GM19324 (cell line): ENCODE results near the gene COL4A4.
"Not testable (repeated sequence)": the region's sequence is repeated elsewhere in the genome, so short reads cannot be mapped to it uniquely, and the experiment has no call there.

ENCODE experiments used
- ATAC-seq: cut with Tn5 transposase; IDR thresholded peaks from one replicate; pipeline ENCODE4 v1.9.1; 2021; ENCODE audit warnings: mild to moderate bottlenecking, moderate library complexity; ENCODE audit not compliant: unreplicated experiment, low FRiP score

Gene COL4A4

DNA sequence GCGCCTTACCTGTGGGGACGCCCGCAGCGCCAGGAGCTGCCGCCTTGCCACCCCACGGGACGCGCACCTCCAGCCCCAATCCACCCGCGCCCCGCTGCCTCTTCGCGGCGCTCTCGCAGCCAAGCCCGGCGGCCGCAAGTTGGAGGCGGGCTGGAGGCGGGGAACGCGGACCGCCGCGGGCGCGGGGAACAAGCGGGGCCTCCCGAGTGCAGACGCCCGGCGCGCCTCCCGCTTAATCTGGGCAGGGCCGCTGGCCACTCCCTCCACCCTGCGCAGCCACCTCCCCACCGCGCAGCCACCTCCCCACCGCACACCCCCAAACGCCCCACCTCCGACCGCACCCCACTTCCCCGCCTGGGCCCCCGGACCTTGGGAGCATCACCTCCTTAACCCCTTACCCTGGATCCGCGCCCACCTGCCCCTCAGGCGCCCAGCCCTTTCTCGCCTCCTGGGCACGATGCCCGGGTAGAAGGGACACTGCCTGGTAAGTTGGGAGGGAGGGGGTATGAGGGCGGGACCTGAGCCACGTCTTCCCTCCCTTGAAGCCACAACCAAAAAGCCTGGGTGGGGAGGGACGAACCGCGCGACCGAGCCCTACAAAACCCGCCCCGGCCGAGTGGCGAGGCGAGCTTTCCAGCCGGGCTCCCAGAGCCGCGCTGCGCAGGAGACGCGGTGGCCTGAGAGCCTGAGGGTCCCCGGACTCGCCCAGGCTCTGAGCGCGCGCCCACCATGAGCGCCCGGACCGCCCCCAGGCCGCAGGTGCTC lies at the start of gene COL4A4, which contains the start of gene COL4A3:
Gene COL4A4 (minus strand): TSS at position 208 of the 765 bp plus-strand sequence. CDS start 16,722 bp downstream, outside the sequence.
Gene COL4A3 (plus strand): TSS at position 627 of the 765 bp plus-strand sequence. CDS start 103 bp downstream, at position 730.
- ATAC-seq: peak; percentile 74

- no peak for ATAC-seq
These were observed 43.6 kb upstream of the COL4A4 start for GRCh38 chr2:227207573-227207972.

- no peak for ATAC-seq
These were observed 42.4 kb upstream of the COL4A4 start for GRCh38 chr2:227206406-227206805.

- no peak for ATAC-seq
These were observed 41.7 kb upstream of the COL4A4 start for GRCh38 chr2:227205701-227206100.

DNA sequence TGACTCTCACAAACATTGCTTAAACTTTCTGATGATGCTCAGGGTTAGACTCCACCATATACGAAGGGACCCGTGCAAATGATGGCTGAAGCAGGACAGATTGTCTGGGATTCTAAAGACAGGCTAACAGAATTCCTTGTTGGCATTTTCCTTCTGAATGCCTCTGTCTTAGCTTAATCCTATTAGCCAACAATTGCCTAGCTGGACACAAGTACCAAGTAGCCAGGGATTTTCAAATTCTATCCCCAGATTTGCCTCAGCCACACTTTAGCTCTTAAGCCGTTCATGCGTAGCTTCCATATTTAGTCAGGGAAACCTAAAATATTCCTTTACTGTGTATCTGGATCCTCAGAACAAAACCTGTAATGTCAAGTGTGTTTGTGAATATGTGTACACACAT lies 40.4 kb upstream of the COL4A4 start:
- no peak for ATAC-seq

DNA sequence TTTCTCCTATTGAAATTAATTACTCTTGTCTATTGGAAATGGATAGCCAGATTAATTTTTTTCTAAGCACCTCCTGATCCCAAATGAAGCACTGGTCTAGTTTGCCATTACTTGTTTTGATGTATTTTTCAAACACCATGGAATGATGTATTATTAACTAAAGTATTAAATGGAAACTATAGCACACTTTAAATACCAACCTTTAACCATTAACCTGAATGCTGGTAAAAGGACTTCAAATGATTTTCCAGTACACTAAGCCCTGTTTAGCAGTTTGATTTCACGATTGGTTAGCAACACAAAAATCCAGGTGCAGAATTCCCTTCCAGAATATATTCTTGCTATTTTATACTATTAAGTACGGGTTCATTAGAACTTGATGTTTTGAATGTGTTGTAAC lies 37.8 kb upstream of the COL4A4 start:
- ATAC-seq: no peak

GRCh38 chr2:227198866-227199265 lies 34.9 kb upstream of the COL4A4 start:
- ATAC-seq: no peak

- ATAC-seq: no peak
These were observed 30.2 kb upstream of the COL4A4 start for GRCh38 chr2:227194219-227194618.

GRCh38 chr2:227192491-227192890 lies 28.5 kb upstream of the COL4A4 start:
- no peak for ATAC-seq

DNA sequence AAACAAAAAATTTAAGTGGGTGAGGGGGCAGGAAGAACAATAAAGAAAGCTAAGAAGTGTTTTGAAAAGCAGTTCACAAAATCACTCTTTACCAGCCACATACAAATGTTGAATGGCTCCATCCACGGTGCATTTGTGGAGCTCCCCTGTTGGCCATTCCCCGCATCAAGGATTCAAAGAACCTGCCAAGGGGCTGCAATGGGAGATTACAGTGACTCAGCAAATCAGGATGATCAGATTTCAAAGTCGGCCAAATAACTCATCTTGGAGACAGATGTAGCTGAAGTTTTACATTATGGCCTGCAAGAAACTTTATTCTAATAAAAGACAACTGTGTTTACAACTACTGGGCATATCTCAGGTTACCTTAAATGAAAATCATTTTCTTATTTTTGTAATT lies 27.4 kb upstream of the COL4A4 start:
- no peak for ATAC-seq

GRCh38 chr2:227188292-227188691 lies 24.3 kb upstream of the COL4A4 start:
- ATAC-seq: peak; percentile 55

DNA sequence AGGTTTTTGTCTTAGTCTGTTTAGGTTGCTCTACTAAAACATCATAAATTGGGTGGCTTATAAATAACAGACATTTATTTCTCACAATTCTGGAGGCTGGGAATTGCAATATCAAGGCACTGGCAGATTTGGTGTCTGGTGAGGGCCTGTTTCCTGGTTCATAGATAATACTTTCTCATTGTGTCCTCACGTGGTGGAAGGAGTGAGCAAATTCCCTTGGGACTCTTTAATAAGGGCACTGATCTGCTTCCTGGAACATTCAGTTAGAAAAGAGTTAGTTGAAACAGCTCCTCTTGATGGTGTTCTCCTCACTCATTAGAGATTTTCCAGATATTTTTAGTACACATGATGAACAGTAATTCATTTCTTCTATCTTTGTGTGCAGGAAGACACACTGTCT lies 22.7 kb upstream of the COL4A4 start:
- no peak for ATAC-seq

DNA sequence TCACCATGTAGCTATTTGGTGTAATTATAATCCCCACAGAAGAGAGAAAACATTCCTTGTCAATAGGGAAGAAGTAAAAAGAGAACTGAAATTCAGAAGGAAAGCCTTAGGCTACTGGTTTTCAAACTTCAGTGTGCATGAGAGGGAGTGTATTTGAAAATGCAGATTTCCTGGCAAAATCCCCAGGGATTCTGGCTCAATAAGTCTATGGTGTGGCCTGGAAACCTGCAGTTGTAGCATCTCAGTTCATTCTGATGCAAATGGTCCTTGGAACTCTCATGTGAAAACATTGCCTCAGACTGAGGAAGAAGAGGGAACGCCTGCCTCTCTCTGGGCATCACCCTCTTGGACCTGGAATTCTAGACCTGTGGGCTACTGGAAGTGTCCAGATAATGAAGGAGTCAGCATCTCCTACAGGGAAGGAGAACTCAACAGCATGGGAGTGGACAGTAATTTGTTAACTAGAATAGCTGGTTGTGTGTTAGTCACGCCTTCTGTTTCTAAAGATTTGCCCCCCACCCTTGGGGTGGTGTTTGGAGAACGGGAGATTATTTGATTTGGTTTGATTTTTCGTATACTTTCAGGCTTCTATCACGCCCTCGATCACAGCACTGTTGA lies 21.7 kb upstream of the COL4A4 start:
- ATAC-seq: no peak

DNA sequence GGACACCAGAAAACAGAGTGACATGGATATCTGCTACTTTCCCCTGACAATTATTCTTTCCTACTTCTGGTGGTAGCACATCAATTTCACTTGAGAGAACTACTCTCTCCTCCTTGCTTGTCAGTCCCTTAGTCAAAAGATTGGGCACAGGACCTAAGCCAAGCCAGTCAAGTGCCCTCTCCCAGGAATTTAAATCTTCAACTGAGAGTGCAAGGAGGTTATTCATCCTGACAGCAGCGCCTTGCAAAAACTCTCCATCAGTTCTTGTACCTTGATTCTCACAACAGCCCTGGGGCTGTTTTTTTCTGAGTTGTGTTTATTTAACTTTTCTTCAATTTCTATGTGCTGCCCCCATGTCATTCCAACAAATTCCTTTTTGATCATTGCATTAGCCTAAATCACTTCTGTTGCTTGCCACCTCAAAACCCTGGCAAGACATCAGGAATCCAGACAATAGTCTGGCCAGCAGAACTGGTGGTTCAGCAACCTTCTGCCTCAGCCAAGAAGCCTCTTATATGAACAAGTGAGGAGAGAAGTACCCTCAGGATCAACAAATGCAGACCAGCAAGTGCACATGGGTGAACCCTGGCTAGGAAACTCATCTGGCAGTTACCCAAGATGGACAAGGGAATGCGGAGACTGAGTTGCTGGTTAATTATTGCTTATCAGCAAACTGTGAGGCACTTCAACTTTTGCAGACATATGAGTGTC lies 19.8 kb upstream of the COL4A4 start:
- ATAC-seq: no peak

DNA sequence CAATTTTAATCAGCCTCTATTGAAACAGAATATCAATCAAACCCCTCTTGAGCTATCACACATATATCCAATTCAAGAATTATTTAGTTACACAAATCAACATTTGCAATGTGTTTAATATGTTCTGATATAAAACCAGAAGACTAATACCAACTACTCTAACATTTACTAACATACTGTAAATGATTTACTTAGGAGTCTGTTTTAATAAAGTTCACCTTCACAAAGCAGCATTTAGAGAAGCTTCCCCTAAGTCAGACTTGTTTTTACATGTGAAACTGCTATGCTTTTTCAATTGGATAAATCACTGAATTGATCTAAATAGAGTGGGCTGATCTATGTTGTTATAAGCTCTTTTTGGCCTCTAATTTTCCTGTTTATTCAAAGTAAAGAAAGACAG lies 18.8 kb upstream of the COL4A4 start:
- ATAC-seq: no peak

- ATAC-seq: no peak
These were observed 16.8 kb upstream of the COL4A4 start for GRCh38 chr2:227180770-227181169.

DNA sequence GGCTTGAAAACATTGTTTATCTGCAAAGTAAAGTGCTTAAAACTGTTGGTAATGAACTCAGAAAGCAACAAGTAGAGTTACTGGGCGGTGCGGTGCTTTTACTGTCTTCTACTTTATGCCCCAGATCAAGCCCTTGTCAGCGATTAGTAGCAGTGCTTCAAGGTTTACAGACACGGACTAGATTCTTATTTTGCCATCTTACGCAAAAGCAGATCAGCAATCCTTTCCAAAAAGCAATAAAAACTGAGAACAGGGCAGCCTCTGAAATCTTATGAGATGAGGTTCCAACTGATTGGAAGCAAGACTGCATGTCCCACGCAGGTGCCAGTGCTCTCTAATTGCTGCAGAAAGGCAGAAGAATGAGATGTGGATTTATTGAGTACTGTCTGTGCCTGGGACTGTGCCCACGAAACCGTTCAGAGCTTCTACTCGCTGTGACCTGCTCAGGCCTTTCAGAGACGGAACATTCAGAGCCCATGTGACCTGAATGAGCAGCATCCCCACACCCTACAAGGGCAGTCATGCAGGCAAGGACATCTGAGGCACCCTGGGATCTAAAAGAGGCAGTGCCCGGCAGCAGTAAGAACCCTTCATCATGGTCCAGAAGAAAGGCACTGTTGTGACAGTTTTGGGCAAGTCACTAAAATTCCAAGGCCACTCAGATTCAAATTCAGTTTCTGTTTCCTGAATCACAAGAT lies 16.1 kb upstream of the COL4A4 start:
- no peak for ATAC-seq

DNA sequence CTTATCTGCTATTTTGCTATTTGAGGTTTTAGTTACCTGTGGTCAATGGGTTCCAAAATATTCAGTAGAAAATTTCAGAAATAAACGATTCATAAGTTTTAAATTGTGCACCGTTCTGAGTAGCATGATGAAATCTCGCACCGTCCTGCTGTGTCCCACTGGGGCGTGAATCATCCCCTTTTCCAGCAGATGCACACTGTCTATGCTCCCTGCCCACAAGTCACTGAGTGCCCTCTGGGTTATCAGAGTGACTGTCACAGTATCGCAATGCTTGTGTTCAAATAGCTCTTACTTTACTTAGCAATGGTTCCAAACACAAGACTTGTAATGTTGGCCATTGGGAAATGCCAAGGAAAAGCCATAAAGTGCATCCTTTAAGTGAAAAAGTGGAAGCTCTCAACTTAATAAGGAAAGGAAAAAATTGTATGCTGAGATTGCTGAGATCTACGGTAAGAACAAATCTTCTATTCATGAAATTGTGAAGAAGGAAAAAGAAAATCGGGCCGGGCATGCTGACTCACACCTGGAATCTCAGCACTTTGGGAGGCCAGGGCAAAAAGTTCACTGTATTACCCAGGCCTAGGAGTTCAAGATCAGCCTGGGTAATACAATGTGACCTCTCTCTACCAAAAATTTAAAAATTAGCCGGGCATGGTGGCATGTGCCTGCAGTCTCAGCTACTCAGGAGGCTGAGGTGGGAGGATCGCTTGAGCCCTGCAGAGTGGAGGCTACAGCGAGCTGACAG lies 13.8 kb upstream of the COL4A4 start:
- ATAC-seq: no peak

- not testable (repeated sequence) for ATAC-seq
These were observed 7.8 kb upstream of the COL4A4 start for GRCh38 chr2:227171779-227172178.

DNA sequence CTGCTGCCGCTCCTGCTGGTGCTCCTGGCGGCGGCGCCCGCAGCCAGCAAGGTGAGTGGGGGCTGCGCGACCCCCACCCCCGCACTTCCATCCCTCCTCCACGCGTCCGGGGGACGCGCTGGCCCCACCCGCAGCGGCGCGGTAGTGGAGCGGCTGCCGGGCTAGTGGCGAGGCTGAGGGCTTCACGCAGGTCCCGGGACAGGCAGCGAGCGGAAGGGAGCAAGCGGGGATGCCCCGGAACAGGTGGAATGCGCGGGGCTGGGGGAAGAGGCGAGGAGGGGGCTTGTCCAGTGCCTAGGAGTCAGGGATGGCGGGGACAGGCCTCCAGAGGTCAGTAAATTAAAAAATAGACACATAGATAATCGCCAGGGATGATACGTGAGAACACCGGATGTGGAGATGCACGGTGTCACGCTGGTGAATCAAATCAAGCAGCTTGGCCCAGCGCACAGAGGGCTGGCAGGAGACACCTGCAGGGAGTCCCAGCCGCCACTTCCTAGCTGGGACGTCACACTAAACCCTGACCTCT lies 822 bp upstream of the COL4A4 start:
- peak; percentile 60 for ATAC-seq
